Measurements from ENCODE around the gene CHRM1. TPM values are rescaled to one million over a fixed set of nuclear protein-coding genes. Genes with fewer than 3 reads are reported as not detected.
A peak's percentile ranks its signal among the peaks of the same experiment; 100 is the strongest.

The CHRM1 gene
- total RNA-seq, 4 donors from 2014 or later = not detected

DNA sequence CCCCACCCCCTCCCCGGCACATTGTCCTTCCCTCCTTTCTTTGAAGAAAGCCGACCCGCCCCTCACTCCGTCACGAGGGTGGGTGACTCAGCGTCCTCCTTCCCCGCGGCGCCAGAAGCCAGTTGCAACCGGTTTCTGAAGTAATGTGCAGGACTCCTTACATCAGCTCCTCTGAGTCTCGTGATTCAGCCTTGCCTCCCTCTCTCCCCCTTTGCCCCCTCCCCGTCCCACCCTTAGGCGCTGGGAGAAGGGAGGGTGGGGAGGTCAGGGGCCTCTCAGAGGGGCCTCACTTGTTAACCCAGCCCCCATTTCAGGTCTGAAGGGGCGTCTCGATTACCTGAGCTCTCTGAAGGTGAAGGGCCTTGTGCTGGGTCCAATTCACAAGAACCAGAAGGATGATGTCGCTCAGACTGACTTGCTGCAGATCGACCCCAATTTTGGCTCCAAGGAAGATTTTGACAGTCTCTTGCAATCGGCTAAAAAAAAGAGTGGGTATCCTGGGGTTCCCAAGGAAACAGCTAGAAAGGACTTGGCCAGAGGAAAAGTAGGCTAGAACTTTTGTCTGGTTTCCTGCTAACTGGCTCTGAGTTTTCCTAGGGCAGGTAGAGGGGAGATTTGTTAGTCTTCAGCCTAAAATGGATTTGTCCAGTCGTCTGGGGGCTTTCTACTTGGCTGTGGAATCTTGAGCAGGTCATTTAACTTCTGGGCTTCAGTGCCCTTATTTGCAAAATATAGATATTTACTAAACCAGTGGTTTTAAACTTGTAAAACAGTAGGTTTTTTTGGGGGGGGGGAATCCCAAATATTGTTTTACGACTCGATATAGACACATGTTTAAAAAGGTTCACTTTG, 39.4 kb downstream of the CHRM1 start:
- no peaks in the 10 kb centered on the region for H3K27me3 ChIP-seq
- peak overlapping the region; percentile 96 to 99 (median 99) for H3K27ac ChIP-seq
- H3K4me1 ChIP-seq = peaks cover 33 to 59% of the 10 kb centered on the region in 2 donors
- DNase-seq = peak; percentile 97 to 98
- TF ChIP-seq, protein P1, sequence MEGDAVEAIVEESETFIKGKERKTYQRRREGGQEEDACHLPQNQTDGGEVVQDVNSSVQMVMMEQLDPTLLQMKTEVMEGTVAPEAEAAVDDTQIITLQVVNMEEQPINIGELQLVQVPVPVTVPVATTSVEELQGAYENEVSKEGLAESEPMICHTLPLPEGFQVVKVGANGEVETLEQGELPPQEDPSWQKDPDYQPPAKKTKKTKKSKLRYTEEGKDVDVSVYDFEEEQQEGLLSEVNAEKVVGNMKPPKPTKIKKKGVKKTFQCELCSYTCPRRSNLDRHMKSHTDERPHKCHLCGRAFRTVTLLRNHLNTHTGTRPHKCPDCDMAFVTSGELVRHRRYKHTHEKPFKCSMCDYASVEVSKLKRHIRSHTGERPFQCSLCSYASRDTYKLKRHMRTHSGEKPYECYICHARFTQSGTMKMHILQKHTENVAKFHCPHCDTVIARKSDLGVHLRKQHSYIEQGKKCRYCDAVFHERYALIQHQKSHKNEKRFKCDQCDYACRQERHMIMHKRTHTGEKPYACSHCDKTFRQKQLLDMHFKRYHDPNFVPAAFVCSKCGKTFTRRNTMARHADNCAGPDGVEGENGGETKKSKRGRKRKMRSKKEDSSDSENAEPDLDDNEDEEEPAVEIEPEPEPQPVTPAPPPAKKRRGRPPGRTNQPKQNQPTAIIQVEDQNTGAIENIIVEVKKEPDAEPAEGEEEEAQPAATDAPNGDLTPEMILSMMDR (IDR thresholded peaks at IDR 0.05) = no peak
- TF ChIP-seq POLR2A (IDR thresholded peaks at IDR 0.05) = no peak
- peak overlapping the region; percentile 85 to 99 (median 94) for H3K4me3 ChIP-seq (replicated peaks in 1 of 3)
- H3K36me3 ChIP-seq = peaks cover 41 to 43% of the 10 kb centered on the region in 2 donors
- intact Hi-C loops (cut with DNase I) = no loop called here
- no peaks in the 10 kb centered on the region for H3K9me3 ChIP-seq
- 3% methylated on average over 21 of the region's 21 CpGs for WGBS, 2 donors

DNA sequence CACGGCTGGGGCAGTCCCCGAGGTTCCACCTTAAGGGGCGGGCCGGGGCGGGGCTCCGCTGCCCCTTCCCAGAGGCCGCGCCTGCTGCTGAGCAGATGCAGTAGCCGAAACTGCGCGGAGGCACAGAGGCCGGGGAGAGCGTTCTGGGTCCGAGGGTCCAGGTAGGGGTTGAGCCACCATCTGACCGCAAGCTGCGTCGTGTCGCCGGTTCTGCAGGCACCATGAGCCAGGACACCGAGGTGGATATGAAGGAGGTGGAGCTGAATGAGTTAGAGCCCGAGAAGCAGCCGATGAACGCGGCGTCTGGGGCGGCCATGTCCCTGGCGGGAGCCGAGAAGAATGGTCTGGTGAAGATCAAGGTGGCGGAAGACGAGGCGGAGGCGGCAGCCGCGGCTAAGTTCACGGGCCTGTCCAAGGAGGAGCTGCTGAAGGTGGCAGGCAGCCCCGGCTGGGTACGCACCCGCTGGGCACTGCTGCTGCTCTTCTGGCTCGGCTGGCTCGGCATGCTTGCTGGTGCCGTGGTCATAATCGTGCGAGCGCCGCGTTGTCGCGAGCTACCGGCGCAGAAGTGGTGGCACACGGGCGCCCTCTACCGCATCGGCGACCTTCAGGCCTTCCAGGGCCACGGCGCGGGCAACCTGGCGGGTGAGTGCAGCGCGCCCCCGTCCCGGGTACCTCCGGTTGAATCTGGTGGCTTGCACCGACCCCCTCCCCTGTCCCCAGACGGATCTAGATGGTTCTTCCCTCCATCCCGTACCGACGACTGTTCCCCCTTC, 40.2 kb downstream of the CHRM1 start, which contains the start of gene SLC3A2:
Gene SLC3A2 (plus strand): TSS at position 94 of the 776 bp plus-strand sequence. CDS start 128 bp downstream, at position 222.
- H3K4me1 ChIP-seq = peaks cover 33 to 52% of the 10 kb centered on the region in 2 donors
- intact Hi-C loops (cut with DNase I) = no loop called here
- peaks cover 33 to 35% of the 10 kb centered on the region in 2 donors for H3K36me3 ChIP-seq
- no peaks in the 10 kb centered on the region for H3K27me3 ChIP-seq
- H3K9me3 ChIP-seq = no peaks in the 10 kb centered on the region
- DNase-seq = peak; percentile 91
- H3K27ac ChIP-seq = peak within 1 kb of the TSS; percentile 96 to 99 (median 99)
- WGBS, 2 donors = 0% methylated on average over 42 of the region's 69 CpGs
- H3K4me3 ChIP-seq (replicated peaks in 1 of 3) = peak within 1 kb of the TSS; percentile 85 to 99 (median 94)
- TF ChIP-seq, protein P1 (IDR thresholded peaks at IDR 0.05) = peak; percentile 25 to 87 (median 68)
- peak; percentile 94 to 99 for TF ChIP-seq POLR2A (IDR thresholded peaks at IDR 0.05)

DNA sequence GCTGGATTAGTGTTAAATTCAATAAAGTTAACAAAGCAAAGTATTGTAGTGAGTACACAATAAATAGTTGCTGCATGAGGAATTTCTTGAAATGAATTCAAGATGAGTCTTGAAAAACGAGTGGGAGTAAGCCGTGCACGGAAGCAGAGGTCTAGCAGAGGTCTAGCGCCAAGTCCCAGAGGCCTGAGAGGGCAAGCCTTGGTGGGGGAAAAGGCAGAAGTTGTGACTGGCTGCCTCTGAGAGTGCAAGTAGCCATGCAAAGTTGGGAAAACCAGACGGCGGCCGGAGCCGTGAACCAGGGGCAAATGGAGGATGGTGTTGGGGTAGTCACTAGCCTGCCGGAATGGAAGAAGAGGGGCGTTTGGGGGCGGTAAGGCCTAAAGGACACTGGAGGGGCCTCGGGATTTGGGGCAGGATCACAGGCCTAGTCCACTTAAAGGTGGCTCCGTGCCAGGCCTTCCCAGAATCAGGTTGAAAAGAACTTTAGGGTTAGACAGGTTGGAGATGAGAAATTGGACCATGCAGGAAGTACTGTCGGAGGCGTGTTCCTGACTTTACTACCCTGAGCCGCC, 40.8 kb downstream of the CHRM1 start:
- H3K36me3 ChIP-seq = peaks cover 26 to 28% of the 10 kb centered on the region in 2 donors
- intact Hi-C loops (cut with DNase I) = no loop called here
- H3K4me3 ChIP-seq (replicated peaks in 1 of 3) = peak overlapping the region; percentile 85 to 99 (median 94)
- TF ChIP-seq, protein P1 (IDR thresholded peaks at IDR 0.05) = no peak
- no peak for TF ChIP-seq POLR2A (IDR thresholded peaks at IDR 0.05)
- H3K27me3 ChIP-seq = no peaks in the 10 kb centered on the region
- H3K9me3 ChIP-seq = no peaks in the 10 kb centered on the region
- WGBS, 2 donors = 0% methylated on average over 16 of the region's 16 CpGs
- H3K4me1 ChIP-seq = peaks cover 33 to 48% of the 10 kb centered on the region in 2 donors
- peak; percentile 88 to 91 for DNase-seq
- H3K27ac ChIP-seq = peak overlapping the region; percentile 96 to 99 (median 99)

DNA sequence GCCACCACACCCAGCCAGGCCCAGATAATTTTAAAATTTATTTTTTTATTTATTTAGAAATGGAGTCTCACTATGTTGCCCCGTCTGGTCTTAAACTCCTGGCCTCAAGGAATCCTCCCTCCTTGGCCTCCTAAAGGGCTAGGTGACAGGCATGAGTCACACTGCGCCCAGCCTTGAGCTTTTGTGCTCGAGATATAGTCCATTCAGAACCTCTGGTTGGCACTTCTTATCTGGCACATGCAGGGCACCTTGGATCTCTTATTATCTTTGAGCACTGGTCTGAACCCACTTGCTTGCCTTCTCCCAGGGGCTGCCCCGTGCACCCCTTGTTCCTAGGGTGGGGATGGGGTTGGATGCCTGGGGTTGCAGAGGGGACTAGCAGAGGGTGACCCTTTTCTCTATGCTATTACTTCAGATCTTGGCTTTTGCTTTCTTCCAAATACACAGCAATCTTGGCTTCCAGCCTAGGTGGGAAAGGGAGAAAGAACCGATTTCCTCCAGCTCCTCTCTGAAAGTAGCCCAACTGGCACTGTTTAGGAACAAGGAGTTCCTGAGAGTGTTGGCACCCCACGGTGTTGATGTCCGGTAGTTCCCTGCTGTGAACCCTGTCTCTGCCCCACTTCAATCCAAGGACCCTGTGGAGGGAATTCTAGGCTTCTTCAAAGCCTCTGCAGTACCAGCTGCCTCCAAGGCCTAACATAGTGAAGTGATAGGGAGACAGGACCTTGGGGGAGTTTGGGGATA, 41.8 kb downstream of the CHRM1 start:
- WGBS, 2 donors = 40 to 45% methylated on average over 7 of the region's 7 CpGs
- peak; percentile 93 to 94 for DNase-seq
- intact Hi-C loops (cut with DNase I) = no loop called here
- Histone ChIP-seq H3K9me3 (no peaks in the 10 kb centered on the region), H3K27ac (peak overlapping the region; percentile 96 to 99 (median 99)), H3K4me1 (peaks cover 33 to 40% of the 10 kb centered on the region in 2 donors), H3K36me3 (peaks cover 18 to 19% of the 10 kb centered on the region in 2 donors), H3K4me3 (replicated peaks in 1 of 3) (peak overlapping the region in 1 of 3 donors; percentile 94), H3K27me3 (no peaks in the 10 kb centered on the region)
- TF ChIP-seq, protein P1 (IDR thresholded peaks at IDR 0.05) = no peak
- peak in 1 of 2 donors; percentile 5 for TF ChIP-seq POLR2A (IDR thresholded peaks at IDR 0.05)

All from thyroid gland (tissue), 4 donors.